HG03064 (cell line): ENCODE measurements around the gene UNKL.

ENCODE experiments used
- ATAC-seq: cut with Tn5 transposase; IDR thresholded peaks from one replicate; pipeline ENCODE4 v1.9.1; 2021; ENCODE audit warnings: low read depth; ENCODE audit not compliant: unreplicated experiment

UNKL gene

DNA sequence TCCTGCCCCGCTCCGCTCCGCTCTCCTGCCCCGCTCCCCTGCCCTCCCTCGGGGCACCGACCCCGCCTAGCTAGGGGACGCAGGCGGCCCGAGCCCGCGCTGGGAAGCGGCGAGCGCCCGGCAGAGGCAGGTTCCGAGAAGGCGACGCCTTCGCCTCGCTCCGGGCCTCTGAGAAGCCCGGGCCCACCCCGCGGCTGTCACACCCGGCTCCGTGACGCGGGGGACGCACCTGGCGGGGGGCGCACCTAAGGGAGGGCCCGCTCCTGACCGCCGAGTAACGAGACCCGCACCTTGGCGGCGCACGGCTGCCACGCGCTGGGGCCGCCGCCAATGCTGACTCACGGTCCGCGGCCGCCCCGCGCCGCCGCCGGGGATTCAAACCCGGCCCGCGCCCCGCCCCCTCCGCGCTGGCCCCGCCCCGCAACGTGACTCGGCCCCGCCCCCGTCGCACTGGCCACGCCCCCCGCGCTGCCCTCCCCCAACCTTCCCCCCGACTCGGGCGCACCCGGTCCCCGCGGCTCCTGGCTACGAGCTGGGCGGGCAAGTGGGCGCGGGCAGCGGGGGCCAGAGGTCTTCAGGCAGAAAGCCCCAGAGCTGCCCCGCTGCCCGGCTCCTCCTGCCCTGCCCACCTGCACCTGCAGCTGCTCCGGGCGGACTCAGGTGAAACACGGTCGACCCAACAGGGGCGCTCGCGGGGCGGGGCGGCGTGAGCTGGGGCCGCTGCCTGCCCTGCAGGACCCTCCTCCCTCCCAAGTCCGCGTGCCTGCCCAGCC is 35.0 kb downstream of the UNKL start:
- no peak for ATAC-seq

DNA sequence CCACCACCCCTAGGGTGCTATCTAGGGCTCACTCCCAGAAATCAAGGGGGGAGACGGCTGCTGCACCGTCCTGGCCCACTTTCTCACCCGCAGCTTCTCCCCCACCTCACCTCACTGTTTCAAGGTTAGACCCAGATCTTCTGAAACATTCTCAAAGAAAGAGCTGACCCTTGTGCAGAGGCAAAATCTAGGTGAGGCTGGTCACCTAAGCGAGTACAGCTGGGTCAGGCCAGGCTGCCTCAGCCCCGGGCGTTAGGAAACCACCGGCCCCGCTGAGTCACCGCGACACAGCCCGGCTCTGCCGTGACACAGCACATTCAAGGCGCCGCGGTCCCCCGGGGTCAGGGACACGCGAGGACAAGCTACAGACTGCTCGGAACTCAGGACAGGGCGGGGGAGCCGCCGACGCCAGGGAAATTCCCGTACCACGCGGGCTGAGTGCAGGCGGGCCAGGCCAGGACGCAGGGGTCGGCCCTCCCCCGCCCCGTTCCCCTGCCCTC is 35.6 kb downstream of the UNKL start:
- no peak for ATAC-seq

DNA sequence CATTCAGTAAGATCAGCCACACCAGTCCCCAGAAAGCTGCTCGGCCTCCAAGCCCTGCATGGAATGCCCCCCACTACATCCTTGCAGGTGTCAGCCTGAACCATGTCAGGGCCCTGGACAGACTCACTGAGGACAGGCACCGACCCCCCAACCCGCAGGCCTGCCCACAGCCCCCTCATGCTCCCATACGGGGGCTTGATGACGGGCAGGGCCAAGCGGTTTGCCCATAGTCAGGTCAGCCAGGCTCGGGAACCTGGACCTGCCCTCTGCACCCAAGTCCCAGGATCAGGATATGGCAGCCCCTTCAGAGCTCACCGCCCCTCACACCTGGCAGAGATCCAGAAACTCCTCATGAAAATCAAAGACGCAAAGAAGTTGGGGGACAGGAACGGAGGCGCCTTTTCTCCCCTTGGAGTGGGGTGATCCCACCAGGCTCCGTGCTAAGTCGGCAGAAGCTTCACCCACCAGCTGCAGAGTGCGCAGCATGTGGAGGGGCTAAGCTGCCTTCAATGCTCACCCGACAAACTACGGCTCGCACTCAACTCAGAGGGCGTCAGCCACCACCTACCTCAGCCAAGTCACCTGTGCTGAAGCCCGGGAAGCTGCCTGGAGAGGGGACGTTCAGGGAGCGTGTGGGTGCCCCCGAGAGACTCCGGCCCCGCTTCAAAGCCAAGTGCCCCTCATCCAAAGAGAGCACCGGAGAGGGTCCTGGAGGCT is 36.3 kb downstream of the UNKL start:
- ATAC-seq: no peak

DNA sequence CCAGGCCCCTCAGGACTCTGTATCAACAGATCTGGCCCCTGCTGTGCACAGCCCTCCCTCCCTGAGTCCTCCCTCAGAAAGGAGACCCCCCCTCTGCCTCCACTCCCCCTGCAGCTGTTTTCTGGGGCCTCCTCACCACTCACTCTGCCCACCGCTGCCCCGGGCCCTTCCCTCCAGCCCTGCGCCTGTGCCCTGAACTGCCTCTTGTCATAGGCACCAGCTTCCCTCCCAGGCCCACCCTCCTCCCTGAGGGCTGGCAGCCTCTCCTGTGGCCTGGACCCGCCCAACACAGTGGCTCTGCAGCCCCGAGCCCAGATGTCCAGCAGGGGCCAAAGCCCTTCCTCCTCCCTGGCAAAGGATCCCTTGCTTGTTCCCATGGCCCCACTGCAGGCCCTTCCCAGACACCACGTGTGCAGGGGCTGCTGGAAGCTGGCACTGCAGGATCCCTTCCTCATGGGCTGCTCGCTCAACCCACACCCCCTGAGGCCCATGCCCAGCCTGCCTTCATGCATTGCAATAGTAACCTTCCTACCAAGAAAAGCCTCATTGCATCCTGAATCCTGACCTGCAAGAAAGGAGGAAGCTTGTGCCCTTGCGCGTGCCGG is 37.0 kb downstream of the UNKL start:
- no peak for ATAC-seq

DNA sequence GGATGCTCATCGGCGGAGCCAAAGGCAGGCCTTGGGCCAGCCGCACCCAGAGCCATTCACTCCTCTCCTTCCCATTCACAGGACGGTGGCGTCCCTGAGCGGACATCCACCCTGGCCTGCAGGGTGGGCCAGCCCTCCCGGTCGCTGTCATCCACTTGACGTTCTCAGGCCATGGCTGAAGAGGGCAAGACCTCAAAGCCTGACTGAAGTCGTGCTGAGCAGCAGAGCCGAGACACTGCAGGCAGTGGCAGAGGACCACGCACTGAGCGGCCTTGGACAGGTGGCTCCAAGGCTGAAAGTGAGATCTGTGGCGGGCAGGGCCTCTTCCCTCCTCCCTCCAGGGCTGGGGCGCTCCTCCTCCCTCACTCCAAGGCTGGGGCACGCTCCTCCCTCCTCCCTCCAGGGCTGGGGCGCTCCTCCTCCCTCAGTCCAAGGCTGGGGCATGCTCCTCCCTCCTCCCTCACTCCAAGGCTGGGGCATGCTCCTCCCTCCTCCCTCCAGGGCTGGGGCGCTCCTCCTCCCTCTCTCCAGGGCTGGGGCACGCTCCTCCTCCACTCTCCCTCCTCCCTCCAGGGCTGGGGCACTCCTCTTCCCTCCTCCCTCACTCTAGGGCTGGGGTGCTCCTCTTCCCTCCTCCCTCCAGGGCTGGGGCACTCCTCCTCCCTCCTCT is 38.6 kb downstream of the UNKL start:
- ATAC-seq: no peak

DNA sequence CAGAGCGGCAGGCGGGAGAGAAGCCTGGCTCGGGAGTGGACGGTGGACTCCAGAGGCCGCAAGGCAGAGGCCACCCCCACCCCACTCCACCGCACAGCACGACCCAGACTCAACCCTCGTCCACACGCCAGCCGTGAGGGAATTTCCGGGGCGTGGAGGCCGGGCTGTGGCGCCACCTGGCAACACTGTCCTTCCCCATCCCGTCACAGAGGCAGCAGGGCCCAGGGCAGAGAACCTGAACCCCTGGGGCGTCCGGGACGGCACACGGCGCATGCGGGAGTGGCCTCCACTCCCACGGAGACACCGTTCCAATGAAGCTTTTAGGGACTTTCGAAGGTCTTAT is 39.2 kb downstream of the UNKL start:
- no peak for ATAC-seq

DNA sequence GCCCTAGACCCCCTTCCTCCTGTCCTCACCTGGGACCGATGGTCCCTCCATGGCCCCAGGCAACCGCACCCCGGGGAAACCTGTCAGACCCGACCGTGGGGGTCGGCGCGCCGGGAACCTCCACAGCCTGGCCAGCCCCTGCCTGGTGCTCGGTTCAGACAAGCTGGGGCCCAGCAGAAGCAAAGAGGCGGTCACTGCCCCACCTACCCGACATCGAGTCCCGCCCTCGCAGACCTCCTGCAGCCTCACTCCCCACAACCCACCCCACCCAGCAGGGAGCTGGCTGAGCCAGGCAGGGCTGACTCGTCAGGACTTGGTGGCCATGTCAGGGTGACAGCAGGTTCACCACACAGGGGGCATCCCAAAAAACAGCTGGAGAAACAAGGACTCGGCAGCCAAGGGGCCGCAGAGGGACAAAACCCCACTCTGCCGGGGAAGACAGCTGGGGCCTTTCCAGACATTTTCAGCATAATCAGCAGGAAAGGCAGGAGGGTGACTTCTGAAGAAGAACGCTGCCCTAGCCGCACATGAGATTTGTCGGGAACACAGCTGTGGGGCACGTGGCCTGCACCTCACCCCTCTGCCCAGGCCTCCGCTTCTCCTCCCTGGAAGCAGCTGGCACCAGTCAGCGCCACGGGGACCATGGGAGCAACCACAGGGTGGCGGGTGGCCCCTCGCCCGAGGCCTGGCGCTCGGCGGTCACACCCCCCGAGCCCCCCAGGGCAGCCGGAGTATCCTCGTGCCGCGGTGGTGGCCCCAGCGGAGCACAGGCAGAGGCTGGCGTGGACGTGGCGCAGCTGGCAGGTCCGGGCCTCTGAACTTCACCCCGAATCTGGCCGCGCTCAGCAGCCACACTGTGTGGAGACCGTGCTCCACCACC is 39.8 kb downstream of the UNKL start:
- ATAC-seq: no peak

DNA sequence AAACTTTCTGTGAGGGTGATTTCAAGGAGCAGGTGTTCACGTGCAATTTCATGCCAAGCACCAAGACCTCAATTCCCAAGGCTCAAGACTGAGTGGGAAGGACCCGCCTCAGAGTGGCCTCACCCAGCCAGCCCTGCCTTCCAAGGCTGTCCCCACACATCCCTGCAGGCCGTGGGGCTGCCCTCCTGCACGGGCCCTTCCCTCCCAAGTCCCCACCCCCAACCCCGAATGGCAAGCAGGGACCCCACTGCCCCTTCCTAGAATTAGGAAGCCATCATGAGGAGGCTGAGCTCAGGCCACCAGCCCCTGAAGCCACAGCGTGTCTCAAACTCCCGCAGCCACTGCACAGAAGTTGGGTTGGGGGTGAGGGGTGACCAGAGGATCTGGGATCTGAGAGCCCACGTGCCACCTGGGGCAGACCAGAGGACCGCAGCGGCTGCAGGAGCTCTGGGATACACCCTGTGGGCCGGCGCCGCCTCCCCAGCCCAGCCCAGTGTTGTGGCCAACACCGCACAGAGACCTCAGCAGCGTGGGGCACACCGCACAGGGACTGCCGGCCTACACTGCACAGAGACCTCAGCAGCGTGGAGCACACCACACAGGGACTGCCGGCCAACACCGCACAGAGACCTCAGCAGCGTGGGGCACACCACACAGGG is 42.1 kb downstream of the UNKL start:
- no peak for ATAC-seq

DNA sequence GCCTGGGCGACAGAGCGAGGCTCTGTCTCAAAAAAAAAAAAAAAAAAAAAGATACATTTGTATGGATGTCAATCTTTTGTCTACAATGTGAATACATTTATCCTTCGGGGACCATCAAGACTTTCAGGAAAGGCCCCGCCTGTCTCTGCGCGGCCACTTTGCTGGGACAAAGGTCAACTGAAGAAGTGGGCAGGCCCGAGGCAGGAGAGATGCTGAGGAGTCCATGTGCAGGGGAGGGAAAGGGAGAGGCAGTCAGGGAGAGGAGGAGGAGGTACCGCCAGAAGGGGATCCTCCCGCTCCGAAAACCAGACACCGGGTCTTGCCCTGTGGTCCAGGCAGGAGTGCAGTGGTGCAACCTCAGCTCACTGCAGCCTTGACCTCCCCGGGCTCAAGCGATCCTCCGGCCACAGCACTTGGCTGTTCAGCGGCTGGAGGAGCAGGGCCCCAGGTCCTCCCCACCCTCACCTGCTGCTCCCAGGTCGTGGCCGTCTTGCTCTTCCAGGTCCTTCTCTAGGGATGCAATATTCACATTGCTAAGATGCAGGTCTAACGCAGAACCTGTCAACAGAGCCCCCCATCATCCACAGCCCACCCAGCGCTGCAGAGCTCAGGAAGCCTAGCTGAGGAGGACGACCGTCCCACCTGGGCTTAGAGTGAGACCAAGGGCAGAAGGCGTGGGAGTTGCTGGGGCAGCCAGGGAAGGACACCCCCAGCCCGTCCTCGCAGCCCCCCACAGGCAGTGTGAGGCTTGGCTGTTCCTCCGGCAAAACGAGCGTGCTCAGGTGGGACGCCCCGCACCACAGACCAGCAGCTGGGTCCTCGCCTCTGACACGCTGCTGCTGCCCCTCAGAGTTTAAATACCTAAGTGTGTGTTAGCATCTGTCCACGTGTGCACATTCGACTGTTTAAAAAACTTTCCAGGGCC is 43.2 kb downstream of the UNKL start:
- no peak for ATAC-seq

DNA sequence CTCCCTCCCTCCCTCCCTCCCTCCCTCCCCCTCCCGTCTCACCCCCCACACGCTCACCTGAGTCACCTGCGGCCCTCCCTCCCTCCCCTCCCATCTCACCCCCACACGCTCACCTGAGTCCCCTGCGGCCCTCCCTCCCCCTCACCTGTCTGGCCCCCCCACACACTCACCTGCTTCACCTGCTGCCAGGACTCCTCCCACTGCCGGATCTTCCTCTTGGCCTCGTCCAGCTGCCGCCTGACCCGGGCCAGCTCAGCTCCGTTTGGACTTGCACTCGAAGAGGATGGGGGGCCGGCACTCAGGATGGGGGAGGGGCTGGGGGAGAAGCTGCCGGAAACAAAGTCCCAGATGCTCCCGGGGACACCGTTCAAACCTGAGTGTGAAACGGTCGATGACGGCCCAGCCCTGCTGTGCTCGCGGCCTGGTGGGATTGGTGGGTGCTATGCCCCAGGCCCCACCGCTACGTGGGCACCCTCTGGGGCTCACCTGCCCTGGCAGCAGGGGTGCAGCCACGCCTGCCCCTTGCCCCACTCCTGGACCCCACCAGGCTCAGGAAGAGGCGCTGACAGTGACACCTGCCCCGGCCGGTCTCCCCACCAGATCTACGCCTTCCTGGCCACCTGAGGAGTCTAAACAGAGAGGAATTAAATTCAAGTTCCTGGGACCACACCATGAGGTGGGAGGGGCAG is 46.9 kb downstream of the UNKL start:
- ATAC-seq: no peak

DNA sequence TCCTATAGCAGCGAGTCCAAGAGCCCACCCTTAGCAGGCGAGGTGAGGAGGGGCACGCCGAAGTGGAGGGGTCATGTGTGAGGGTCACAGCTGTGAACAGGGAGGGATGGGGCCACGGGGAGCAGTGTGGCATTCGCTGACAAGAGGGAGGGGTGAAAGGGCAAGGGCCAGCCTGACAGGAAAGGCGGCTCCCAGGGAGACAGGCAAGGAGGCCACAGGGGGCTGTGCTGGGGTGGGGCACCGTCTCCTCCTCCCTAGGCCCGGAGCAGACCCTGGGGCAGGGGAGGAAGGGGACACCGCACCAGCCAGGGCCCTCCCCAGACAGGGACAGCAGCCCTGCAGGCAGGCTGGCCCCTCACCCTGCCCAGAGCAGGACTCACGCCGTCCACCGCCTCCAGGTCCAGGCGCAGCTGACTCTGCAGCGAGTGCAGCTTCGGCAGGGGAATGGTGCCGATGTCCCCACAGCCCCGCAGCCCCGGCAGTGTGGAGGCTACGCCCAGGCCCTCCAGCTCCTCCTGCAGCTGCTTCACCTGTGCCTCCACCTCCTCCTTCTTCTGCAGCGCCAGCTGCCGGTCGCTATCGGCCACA is 47.7 kb downstream of the UNKL start:
- no peak for ATAC-seq

DNA sequence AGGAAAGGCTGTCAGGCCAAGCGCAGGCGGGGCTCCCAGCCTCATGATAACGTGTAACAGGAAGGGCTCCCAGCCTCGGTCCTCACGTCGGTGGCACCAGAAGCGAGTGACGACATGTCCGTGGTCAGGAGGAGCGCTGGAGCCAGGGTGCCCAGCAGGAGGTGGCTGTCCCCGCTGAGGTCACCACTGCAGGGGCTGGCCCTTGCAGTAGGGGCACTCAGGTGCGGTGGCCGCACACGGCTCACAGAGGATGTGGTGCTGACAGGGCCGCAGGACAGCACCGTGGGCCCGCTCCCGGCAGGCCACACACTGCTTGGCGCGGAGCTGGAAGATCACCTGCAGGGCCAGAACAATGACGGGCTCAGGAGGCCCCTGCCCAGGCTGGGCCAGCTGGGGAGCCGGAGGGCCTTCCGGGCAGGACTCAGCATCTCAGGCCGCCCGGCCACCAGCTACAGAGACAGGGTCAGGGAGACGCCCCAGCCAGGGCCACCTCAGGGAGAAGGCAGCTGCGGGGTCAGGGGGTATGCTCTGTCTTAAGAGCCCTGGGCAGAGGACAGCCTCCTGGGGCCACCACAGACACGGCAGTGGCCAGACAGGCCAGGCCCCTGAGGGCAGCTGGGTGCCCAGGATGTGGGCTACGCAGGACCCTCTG is 48.3 kb downstream of the UNKL start:
- no peak for ATAC-seq

DNA sequence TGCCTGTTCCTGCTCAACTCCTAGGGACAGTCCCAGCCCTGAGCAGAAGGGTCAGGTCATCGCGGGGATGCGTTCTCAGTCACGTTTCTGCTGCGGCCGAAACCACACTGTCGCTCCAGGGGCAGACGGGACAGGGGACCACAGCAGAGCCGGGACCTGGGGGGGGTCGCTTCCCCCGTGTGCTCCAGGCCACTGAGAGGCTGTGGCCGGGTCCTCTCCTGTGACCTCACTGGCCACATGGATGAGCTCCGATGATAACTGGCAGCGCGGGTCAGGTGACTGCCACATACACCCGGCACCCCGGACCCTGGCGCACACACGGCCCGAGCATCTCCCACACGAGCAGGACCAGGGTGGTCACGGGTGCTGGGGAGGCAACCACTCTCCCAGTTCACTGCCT is 50.0 kb downstream of the UNKL start:
- no peak for ATAC-seq

DNA sequence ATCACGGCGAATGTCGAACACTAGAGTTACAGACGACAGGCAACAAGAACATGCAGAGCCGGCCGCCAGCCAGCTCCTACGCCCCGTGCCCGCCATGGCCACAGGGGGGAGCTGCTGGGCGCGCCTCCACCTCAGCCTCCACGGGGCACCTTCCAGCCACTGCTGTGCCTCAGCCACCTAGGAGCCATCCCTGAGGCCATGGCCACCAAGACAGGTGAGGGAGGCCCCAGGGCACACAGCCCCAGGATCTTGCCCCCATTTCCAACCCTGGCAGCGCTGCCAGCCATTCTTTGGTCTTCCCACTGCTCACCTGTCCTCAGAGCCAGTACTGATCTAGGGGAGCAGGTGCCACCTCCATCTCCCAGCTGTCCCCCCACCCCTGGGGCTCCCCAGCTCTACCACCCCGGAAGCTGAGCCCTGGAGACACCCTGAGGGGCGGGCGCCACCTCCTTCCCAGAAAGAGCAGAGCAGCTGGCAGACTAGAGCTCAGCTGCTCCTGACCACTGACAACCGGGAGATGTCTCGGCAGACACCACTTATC is 50.9 kb downstream of the UNKL start:
- no peak for ATAC-seq

DNA sequence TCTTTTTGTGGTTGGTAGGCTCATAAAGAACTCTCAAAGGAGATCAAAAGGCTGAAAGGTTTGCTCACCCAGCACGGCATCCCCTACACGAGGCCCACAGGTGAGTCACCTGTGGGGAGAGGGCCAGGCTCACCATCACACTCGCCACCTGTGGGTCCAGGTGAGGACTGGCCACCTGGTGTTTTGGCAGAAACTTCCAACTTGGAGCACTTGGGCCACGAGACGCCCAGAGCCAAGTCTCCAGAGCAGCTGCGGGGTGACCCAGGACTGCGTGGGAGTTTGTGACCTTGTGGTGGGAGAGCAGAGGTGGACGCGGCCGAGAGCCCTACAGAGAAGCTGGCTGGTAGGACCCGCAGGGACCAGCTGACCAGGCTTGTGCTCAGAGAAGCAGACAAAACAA is 51.7 kb downstream of the UNKL start:
- no peak for ATAC-seq

DNA sequence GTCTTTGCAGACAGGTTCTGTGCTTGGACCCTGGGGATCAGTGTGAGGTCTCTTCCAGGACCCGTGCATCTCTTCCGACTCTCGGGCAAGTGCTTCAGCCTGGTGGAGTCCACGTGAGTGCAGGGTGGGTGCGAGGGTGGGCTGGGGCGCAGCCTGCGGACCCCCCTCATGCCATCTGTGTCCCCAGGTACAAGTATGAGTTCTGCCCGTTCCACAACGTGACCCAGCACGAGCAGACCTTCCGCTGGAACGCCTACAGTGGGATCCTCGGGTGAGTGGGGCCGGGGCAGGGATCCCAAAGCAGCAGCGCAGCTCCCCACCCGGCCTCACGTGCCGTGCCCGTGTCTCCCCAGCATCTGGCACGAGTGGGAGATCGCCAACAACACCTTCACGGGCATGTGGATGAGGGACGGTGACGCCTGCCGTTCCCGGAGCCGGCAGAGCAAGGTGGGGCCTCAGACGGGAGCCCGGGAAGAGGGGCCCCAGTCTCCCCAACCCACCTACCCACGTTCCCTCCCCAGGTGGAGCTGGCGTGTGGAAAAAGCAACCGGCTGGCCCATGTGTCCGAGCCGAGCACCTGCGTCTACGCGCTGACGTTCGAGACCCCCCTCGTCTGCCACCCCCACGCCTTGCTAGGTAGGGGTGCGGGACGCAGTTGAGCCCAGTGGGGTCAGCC is 52.7 kb downstream of the UNKL start:
- ATAC-seq: no peak
